GM18508 (cell line): ENCODE results near the gene ARVCF.

ENCODE experiments used
- ATAC-seq: cut with Tn5 transposase; IDR thresholded peaks from one replicate; pipeline ENCODE4 v1.9.1; 2021; ENCODE audit warnings: moderate number of reproducible peaks; ENCODE audit not compliant: insufficient read depth, unreplicated experiment

The ARVCF gene

DNA sequence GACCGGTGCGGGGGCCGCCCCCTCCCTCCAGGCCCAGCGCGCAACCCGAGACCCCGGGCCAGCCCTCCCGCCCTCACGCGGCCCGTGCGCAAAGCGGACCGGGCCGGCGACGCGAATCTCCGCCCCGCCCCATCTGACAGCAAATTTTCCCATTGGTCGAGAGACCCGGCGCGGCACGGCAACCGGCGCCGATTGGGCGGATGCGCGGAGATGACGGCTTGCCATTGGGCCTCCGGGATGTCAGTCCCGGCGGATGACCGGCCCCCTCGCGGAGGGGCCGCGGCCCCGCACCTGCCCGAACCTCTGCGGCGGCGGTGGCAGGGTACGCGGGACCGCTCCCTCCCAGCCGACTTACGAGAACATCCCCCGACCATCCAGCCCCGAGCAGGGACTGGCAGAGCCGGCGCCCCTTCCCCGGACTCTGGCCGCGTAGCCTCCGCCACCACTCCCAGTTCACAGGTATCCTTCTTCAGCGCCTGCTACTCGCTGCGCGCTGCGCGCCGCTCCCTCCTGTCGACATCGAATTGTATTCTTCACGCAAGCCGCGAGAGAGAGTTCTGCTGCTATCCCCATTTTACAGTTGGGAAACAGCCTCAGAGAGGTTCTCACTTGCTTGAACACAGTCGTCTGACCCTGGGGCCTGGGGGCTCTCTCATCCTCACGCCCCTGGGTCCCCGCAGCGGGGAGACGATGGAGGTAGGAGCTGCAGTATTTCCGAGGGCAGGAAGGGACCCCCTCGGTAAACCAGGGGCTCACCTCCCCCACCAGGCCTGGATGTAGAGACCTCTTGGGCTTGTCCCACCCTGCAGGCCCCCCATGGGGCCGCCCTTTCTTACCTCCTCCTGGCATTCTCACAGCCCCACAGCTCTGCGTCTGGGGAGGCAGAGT lies at the start of gene ARVCF:
Gene ARVCF, minus strand, starts transcription at position 90 of the 888 bp plus-strand sequence. CDS start 26,029 bp downstream, outside the sequence.
- ATAC-seq, result no peak

DNA sequence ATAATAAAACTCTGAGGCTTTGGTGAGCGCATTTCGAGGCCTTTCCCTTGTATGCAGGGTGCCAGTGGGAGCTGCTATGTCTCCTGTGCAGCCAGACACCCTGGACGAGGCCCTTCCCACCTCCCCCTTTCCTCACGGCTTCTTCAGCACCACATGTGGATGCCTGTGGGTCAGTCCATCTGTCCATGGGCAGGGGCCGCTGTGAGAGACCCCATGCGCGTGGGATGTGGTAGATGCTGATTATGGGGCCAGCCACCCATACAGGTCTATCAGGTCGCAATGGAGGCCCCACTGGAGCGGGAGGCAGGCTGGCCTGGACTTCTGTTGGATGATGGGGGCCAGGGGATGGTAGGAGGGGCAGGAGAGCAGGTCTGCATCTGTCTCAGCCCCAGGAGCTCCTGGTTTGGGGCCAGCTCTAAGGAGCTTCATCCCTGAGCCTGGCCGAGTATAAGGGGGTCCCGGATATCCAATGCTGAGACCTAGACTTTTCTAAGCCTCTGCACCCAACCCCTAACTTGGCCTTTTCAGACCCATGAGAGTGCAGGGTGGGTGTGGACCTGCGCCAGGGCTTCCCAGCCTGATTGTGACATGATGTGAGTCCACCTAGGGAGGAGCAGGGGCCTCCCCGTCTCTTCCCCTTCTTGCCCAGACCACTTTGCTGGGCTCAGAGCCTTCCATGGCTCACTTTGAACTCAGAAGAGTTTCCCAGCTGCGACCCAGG lies 49.4 kb upstream of the ARVCF start:
- ATAC-seq, result no peak

- ATAC-seq, result no peak
These were observed 48.1 kb upstream of the ARVCF start for GRCh38 chr22:20064545-20065262.

- no peak for ATAC-seq
These were observed 47.5 kb upstream of the ARVCF start for GRCh38 chr22:20064140-20064480.

GRCh38 chr22:20063271-20064139 lies 46.9 kb upstream of the ARVCF start:
- ATAC-seq, result no peak

DNA sequence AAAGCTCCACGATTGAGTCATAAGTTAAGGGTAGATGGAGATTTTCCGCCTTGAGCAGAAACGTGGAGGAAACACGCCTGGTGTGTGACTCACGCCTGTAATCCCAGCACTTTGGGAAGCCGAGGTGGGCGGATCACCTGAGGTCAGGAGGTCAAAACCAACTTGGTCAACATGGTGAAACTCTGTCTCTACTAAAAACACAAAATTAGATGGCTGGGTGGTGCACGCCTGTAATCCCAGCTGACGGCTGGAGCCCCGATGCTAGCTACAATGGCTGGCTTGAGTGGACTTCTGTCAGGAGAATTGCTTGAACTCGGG lies 46.1 kb upstream of the ARVCF start:
- ATAC-seq, result no peak

- ATAC-seq, result no peak
These were observed 45.6 kb upstream of the ARVCF start for GRCh38 chr22:20062043-20062765.

DNA sequence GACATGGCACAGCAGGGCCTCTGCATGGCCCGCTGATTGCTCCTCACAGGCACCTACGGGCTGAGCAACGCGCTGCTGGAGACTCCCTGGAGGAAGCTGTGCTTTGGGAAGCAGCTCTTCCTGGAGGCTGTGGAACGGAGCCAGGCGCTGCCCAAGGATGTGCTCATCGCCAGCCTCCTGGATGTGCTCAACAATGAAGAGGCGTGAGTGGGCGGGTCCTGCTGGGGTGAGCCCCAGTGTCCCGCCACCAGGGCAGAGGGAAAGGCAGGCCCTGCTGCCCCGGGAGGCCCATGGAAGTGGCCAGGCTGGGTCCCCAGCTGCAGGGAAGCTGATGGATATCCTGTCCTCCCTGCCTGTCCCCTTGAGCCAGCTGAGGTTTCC lies 44.8 kb upstream of the ARVCF start:
- no peak for ATAC-seq

GRCh38 chr22:20060700-20061480 lies 44.3 kb upstream of the ARVCF start:
- ATAC-seq, result no peak

DNA sequence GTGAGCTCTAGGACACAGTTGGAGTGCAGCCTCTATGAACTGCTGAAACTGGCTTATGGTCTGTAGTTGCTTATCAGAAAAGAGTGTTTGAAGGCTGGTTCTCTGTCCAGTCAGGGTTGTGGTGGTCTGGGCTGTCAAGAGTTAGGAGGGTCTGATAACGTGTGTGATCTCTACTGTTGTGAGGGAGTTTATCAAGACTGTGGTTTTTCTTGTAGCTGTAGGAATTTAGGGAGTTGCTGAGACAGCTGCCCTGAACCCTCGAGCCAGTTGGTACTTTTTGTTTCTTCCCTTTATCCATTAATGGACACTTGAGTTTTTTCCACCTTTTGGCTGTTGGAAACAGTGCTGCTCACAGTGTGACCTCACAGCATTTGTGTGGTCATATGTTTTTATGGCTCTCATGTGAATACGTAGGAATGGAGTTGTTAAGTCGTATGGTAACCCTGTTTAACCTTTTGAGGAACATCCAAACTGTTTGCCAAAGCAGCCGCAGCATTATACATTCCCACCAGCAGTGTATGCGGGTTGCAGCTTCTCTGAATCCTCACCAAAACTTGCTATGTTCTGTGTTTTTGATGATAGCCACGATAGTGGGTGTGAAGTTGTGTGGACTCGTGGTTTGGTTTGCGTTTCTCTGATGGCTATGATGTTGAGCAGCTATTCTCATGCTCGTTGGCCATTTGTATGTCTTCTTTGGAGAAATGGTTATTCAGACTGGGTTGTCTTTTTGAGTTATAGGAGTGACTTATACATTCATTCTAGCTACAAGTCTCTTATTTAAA lies 42.6 kb upstream of the ARVCF start:
- ATAC-seq, result no peak

- no peak for ATAC-seq
These were observed 41.1 kb upstream of the ARVCF start for GRCh38 chr22:20057596-20058268.

GRCh38 chr22:20056696-20057386 lies 40.2 kb upstream of the ARVCF start:
- ATAC-seq, result no peak

GRCh38 chr22:20056161-20056560 lies 39.5 kb upstream of the ARVCF start:
- no peak for ATAC-seq

DNA sequence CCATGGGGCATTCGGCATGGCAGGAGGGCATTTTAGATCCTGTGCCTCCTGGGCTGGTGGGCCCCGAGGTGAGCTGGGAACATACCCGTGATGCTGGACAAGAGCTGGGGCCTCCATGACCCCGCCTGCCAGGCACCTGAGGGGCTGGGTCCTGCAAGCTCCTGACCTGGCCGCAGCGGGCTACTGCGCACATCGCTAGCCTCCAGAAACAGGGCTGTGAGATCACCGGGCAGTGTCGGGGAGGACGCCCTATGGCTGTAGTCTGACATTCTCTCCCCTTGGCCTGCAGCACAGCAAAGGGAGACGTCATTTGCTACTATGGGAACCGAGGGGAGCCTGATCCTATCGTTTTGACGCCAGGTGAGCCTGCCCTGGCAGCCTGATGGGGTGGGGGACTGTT lies 39.0 kb upstream of the ARVCF start:
- no peak for ATAC-seq

- ATAC-seq, result no peak
These were observed 38.5 kb upstream of the ARVCF start for GRCh38 chr22:20055144-20055543.

DNA sequence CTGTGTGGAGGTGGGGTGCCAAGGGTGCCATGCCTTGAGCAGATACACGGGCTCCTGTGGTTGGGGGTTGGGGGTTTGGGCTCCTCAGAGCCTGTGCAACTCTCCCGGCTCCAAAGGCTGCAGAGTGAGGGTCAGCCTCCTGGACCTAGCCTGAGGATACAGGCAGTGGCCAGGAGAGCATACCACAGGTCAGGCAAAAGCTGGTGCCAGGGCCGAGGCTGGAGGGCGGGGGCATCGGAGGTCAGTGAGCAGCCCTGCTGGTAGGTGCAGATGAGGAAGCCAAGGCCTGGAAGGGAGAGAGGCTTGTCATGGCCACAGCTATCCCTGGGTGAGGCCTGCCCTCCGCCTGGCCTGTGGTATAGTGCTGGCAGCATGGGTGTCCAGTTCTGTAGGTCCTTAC lies 37.9 kb upstream of the ARVCF start:
- no peak for ATAC-seq

DNA sequence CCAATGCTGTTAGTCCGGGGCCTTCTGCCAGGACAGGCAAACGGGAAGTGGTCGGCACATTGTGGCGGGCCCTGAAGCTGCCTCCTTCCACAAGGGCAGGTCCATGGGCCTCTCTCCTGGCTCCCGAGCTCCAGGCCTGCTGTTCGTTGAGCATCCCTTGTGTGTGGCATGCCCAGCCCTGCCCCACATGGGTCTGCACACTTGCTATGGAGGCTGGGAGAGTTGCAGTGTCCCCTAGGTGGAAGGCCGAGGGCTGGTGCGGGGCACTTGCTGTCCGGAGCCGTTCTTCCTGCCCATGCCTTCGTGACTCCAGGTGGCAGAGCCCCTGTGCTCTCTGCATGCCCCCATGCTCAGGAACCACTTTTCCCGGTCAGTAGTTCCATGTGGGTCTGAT lies 37.4 kb upstream of the ARVCF start:
- ATAC-seq, result no peak
